SU-DHL-6 (cell line): ENCODE data around the gene OR52I2.

ENCODE experiments used
- H2AFZ ChIP-seq: fragments of 200-600 bp; sonication (generic); 2 replicates; pipeline ENCODE4 v1.6.1; 2014; ENCODE audit warnings: low read depth, mild to moderate bottlenecking, moderate library complexity, mixed read lengths, antibody characterized with exemption, low read length; ENCODE audit not compliant: severe bottlenecking
- H3F3A ChIP-seq: fragments of 200-600 bp; shearing (Covaris generic); 2 replicates; pipeline ENCODE4 v1.6.0; 2016; ENCODE audit warnings: antibody characterized with exemption, mild to moderate bottlenecking; ENCODE audit not compliant: insufficient read depth
- H3K27ac ChIP-seq: fragments of 200-600 bp; sonication (generic); 2 replicates; pipeline ENCODE4 v1.5.1; 2016; ENCODE audit warnings: low read depth, mild to moderate bottlenecking, low read length, moderate library complexity, mixed read lengths
- H3K27me3 ChIP-seq: fragments of 200-600 bp; sonication (generic), shearing (Covaris generic); 2 replicates; pipeline ENCODE4 v1.6.0; 2014; ENCODE audit warnings: mild to moderate bottlenecking, low read length
- H3K36me3 ChIP-seq: fragments of 200-600 bp; sonication (generic); 2 replicates; pipeline ENCODE4 v1.6.1; 2014; ENCODE audit warnings: mild to moderate bottlenecking, low read length, mixed read lengths
- H3K4me2 ChIP-seq: fragments of 300-600, 200-600 bp; shearing (Covaris generic), sonication (generic); 2 replicates; pipeline ENCODE4 v1.6.0; 2014; ENCODE audit warnings: low read length, low read depth, mild to moderate bottlenecking; ENCODE audit not compliant: poor library complexity, severe bottlenecking
- H3K4me3 ChIP-seq: fragments of 200-600 bp; sonication (generic); 2 replicates; pipeline ENCODE4 v1.5.1; 2014; ENCODE audit warnings: antibody characterized with exemption, low read length, mild to moderate bottlenecking, mixed read lengths; ENCODE audit not compliant: insufficient read depth, poor library complexity, severe bottlenecking
- H3K79me2 ChIP-seq: fragments of 200-600 bp; sonication (generic); 2 replicates; pipeline ENCODE4 v1.6.1; 2014; ENCODE audit warnings: mild to moderate bottlenecking, low read length, moderate library complexity; ENCODE audit not compliant: insufficient read depth
- H3K9ac ChIP-seq: fragments of 200-600 bp; sonication (generic); 2 replicates; pipeline ENCODE4 v1.7.0; 2014; ENCODE audit warnings: mild to moderate bottlenecking, low read length
- H3K9me2 ChIP-seq: fragments of 200-600 bp; sonication (generic); replicated peaks from 2 replicates; pipeline ENCODE4 v1.6.1; 2014; ENCODE audit warnings: low read length; ENCODE audit not compliant: insufficient read depth
- H3K9me3 ChIP-seq: fragments of 200-600 bp; sonication (generic); 2 replicates; pipeline ENCODE4 v1.6.1; 2014; ENCODE audit warnings: low read length, mixed read lengths; ENCODE audit not compliant: insufficient read depth
- H4K20me1 ChIP-seq: fragments of 200-600 bp; sonication (generic); 2 replicates; pipeline ENCODE4 v1.6.1; 2014; ENCODE audit warnings: low read depth, mild to moderate bottlenecking, antibody characterized with exemption, low read length, moderate library complexity, mixed read lengths
- EZH2phosphoT487 ChIP-seq: fragments of 200-600 bp; sonication (generic), shearing (Covaris generic); conservative IDR thresholded peaks from 2 replicates; pipeline ENCODE4 v1.6.1; 2018; ENCODE audit warnings: mild to moderate bottlenecking, antibody characterized with exemption, low read length, moderate library complexity, mixed read lengths
- TF ChIP-seq, protein P1 (sequence below): fragments of 200-600 bp; sonication (generic); IDR thresholded peaks from one replicate; pipeline ENCODE4 v1.5.1; 2017; ENCODE audit warnings: antibody characterized with exemption, mild to moderate bottlenecking, low read length, moderate library complexity; ENCODE audit not compliant: insufficient read depth, poor library complexity, severe bottlenecking

OR52I2 gene

DNA sequence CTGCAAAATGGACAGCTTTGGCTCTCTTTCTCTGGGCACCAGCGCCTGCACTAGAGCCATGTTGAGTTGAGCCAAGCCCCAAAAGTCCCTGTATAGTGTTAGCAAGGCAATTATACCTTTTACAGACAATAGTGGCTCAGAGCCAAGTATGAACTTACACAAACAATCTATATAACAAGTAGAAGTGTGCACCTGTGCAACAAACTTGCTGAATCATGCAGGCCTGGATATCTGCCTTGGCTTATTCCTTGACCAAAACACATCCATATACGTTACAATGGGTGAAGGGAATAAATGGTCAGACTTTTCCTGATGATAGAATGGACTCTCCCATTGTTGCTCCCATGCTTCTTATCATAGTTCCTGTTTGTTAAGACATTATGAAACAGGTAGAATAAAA is 3.8 kb upstream of the OR52I2 start:
- Histone ChIP-seq H3K27me3 (0 out of 2 replicates have a peak, but pooled peaks cover 5% of the 10 kb centered on the region), H3F3A (no peaks in the 10 kb centered on the region), H3K9me2 (no peaks in the 10 kb centered on the region), H3K4me2 (no peak overlapping the region), H3K9ac (no peak overlapping the region), H3K9me3 (no peaks in the 10 kb centered on the region), H3K27ac (no peak overlapping the region), H3K4me3 (no peak overlapping the region), H3K79me2 (no peaks in the 10 kb centered on the region), H4K20me1 (no peaks in the 10 kb centered on the region), H2AFZ (no peak overlapping the region), H3K36me3 (no peaks in the 10 kb centered on the region)
- no peak for TF ChIP-seq EZH2phosphoT487
- TF ChIP-seq, protein P1, sequence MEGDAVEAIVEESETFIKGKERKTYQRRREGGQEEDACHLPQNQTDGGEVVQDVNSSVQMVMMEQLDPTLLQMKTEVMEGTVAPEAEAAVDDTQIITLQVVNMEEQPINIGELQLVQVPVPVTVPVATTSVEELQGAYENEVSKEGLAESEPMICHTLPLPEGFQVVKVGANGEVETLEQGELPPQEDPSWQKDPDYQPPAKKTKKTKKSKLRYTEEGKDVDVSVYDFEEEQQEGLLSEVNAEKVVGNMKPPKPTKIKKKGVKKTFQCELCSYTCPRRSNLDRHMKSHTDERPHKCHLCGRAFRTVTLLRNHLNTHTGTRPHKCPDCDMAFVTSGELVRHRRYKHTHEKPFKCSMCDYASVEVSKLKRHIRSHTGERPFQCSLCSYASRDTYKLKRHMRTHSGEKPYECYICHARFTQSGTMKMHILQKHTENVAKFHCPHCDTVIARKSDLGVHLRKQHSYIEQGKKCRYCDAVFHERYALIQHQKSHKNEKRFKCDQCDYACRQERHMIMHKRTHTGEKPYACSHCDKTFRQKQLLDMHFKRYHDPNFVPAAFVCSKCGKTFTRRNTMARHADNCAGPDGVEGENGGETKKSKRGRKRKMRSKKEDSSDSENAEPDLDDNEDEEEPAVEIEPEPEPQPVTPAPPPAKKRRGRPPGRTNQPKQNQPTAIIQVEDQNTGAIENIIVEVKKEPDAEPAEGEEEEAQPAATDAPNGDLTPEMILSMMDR, result no peak

DNA sequence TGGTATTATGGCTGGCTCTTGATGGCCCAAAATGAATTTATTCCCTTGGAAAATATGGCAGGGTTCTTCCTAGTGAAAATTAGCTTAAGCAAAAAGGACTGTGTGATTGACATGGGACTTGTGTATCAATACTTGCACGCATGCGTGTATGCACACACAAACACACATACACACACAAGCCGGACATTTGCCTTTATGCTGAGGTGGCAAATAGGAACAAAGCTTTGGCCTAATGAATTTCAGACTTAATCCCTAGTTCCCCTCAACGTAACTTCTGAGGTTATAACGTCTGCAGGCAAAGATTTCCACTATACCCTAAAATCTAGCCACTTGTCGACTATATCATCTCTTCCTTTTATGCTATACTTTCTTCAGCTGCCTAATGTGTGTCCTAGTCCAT is 2.9 kb upstream of the OR52I2 start:
- H2AFZ ChIP-seq, result no peak overlapping the region
- H4K20me1 ChIP-seq, result no peaks in the 10 kb centered on the region
- no peaks in the 10 kb centered on the region for H3F3A ChIP-seq
- no peaks in the 10 kb centered on the region for H3K79me2 ChIP-seq
- H3K9me3 ChIP-seq, result no peaks in the 10 kb centered on the region
- no peak overlapping the region for H3K4me2 ChIP-seq
- H3K27ac ChIP-seq, result no peak overlapping the region
- H3K36me3 ChIP-seq, result no peaks in the 10 kb centered on the region
- H3K9me2 ChIP-seq, result no peaks in the 10 kb centered on the region
- H3K4me3 ChIP-seq, result no peak overlapping the region
- 0 out of 2 replicates have a peak, but pooled peaks cover 5% of the 10 kb centered on the region for H3K27me3 ChIP-seq
- TF ChIP-seq EZH2phosphoT487, result no peak
- TF ChIP-seq, protein P1, result no peak
- H3K9ac ChIP-seq, result no peak overlapping the region

DNA sequence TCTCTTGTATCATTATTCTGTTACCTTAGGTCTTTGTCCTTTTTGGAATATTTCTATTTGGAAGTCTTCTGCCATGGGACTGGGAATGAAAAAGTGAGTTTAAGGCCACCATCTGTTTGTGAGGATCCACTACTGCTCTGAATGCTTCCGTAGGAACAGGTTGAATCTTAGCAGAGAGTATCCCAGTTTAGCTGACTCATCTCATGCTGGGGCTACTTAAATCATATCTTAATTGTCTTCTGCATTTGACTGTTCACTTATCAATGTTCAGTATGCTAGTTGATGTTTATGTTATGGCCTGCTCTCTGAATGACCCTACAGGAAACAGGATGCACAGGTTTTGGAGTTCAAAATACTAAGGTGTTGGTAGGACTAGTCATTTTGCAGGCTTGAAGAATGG is 1.4 kb upstream of the OR52I2 start:
- Histone ChIP-seq H3K36me3 (no peaks in the 10 kb centered on the region), H4K20me1 (no peaks in the 10 kb centered on the region), H3K9me3 (no peaks in the 10 kb centered on the region), H3K9me2 (no peaks in the 10 kb centered on the region), H3K4me2 (no peak overlapping the region), H3K27me3 (0 out of 2 replicates have a peak, but pooled peaks cover 5% of the 10 kb centered on the region), H3F3A (no peaks in the 10 kb centered on the region), H2AFZ (no peak overlapping the region), H3K27ac (no peak overlapping the region), H3K79me2 (no peaks in the 10 kb centered on the region), H3K4me3 (no peak overlapping the region), H3K9ac (no peak overlapping the region)
- no peak for TF ChIP-seq EZH2phosphoT487

DNA sequence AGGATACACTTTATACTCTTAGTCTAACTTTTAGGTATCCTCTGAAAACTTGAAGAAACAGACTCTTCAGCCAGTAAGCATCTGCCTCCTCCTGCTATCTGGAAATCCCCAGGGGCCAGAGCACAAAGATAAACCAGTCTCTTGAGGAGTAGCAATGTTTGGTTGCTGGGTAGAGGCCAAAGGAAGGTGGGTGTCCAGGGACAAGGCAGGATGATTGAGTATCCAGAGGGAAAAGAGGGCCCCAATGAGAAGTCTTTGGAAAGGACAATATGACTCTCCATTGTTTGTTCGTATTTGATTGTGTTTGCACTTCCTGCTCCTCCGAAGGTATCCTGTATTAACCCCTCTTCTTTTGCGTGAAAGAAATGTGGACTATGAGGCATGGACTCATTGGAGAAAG is 7.5 kb downstream of the OR52I2 start:
- H3K9ac ChIP-seq, result no peak overlapping the region
- H4K20me1 ChIP-seq, result no peaks in the 10 kb centered on the region
- no peaks in the 10 kb centered on the region for H3F3A ChIP-seq
- no peaks in the 10 kb centered on the region for H3K9me2 ChIP-seq
- H3K4me3 ChIP-seq, result no peak overlapping the region
- H2AFZ ChIP-seq, result no peak overlapping the region
- TF ChIP-seq, protein P1, result no peak
- TF ChIP-seq EZH2phosphoT487, result no peak
- H3K4me2 ChIP-seq, result no peak overlapping the region
- H3K36me3 ChIP-seq, result no peaks in the 10 kb centered on the region
- no peaks in the 10 kb centered on the region for H3K9me3 ChIP-seq
- no peaks in the 10 kb centered on the region for H3K79me2 ChIP-seq
- H3K27me3 ChIP-seq, result no peaks in the 10 kb centered on the region
- no peak overlapping the region for H3K27ac ChIP-seq
